GM12878 (cell line): ENCODE measurements around the gene CCDC87. TPM values are rescaled to one million over a fixed set of nuclear protein-coding genes. Genes with fewer than 3 reads are reported as not detected.

Experiments used
- ATAC-seq: fragments of 200-7000 bp; cut with Tn5 transposase; 3 replicates; pipeline ENCODE4 v1.9.1; 2020; ENCODE audit warnings: mild to moderate bottlenecking, moderate library complexity
- BruUV-seq: library from RNA; stranded (reverse); fragments of 400-500 nt; replicated peaks from 2 replicates; lab custom pipeline; 2021; lab: Mats Ljungman, UMichigan
- CTCF ChIA-PET: fragments of 300-600 bp; sonication (Branson Sonifier 250); formaldehyde crosslinking; extraction: SDS; loops from one replicate; lab custom pipeline; 2021; ENCODE audit warnings: inconsistent platforms; lab: Yijun Ruan, JAX
- POLR2A ChIA-PET: fragments of 350-600 bp; formaldehyde crosslinking; extraction: SDS; loops from one replicate; lab custom pipeline; 2021; ENCODE audit warnings: inconsistent platforms; lab: Charles Lee
- RAD21 ChIA-PET: fragments of 300-600 bp; sonication (Branson Sonifier 250); formaldehyde crosslinking; loops from one replicate; lab custom pipeline; 2023; ENCODE audit warnings: antibody characterized with exemption; ENCODE audit not compliant: unreplicated experiment; lab: Charles Lee
- SMC1A ChIA-PET: fragments of 300-600 bp; sonication (Branson Sonifier 250); formaldehyde crosslinking; loops from one replicate; lab custom pipeline; 2023; ENCODE audit not compliant: unreplicated experiment, uncharacterized antibody; lab: Charles Lee
- DNase-seq: peaks from one replicate; pipeline ENCODE4 v3.0.0-alpha.2; 2011; ENCODE audit warnings: low read depth, low spot score
- FAIRE-seq: peaks from 3 replicates; lab custom pipeline; 2011; peaks lifted over from hg19 to GRCh38; lab: Jason Lieb, UNC
- H2AFZ ChIP-seq: 2 replicates; pipeline ENCODE4 v1.6.0; 2011; ENCODE audit warnings: low read depth, low read length, control low read depth; ENCODE audit not compliant: control insufficient read depth
- H3K27ac ChIP-seq: 2 replicates; pipeline ENCODE4 v1.5.1; 2011; ENCODE audit warnings: control low read depth; ENCODE audit not compliant: control insufficient read depth, insufficient read depth
- H3K27me3 ChIP-seq, 2 experiments: replicated peaks in 1 of 2; 2 replicates each; pipeline versions ENCODE4 v1.6.0 to v1.6.1; 2011; ENCODE audit warnings: low read length in 1 of 2; ENCODE audit not compliant: control insufficient read depth in 2 of 2, insufficient read depth in 2 of 2
- H3K36me3 ChIP-seq, 2 experiments: 2 replicates each; pipeline ENCODE4 v1.5.1; 2011; ENCODE audit warnings: low read length in 1 of 2; ENCODE audit not compliant: control insufficient read depth in 2 of 2, insufficient read depth in 2 of 2
- H3K4me1 ChIP-seq: 2 replicates; pipeline ENCODE4 v1.6.1; 2011; ENCODE audit warnings: mild to moderate bottlenecking, low read length, moderate library complexity, mixed read lengths; ENCODE audit not compliant: control insufficient read depth, insufficient read depth
- H3K4me2 ChIP-seq: 2 replicates; pipeline ENCODE4 v1.6.0; 2011; ENCODE audit warnings: control low read depth; ENCODE audit not compliant: control insufficient read depth, insufficient read depth
- H3K4me3 ChIP-seq: fragments of 200-600 bp; sonication (generic); 2 replicates; pipeline ENCODE4 v1.5.1; 2016
- H3K79me2 ChIP-seq: 2 replicates; pipeline ENCODE4 v1.6.0; 2011; ENCODE audit warnings: low read length; ENCODE audit not compliant: control insufficient read depth, insufficient read depth
- H3K9ac ChIP-seq: 2 replicates; pipeline ENCODE4 v1.8.0; 2011; ENCODE audit warnings: low read length, control low read depth, mixed read lengths; ENCODE audit not compliant: control insufficient read depth, insufficient read depth
- H3K9me3 ChIP-seq: replicated peaks from 3 replicates; pipeline ENCODE4 v1.5.1; 2011; ENCODE audit warnings: mild to moderate bottlenecking, low read length; ENCODE audit not compliant: control insufficient read depth, insufficient read depth
- H4K20me1 ChIP-seq: 2 replicates; pipeline ENCODE4 v1.6.0; 2011; ENCODE audit not compliant: control insufficient read depth, insufficient read depth
- BCLAF1 ChIP-seq: fragments of 450-650 bp; IDR thresholded peaks from 2 replicates; pipeline ENCODE4 v1.6.1; 2017; ENCODE audit warnings: antibody characterized with exemption, mild to moderate bottlenecking, moderate library complexity
- FOXM1 ChIP-seq: IDR thresholded peaks from 2 replicates; pipeline ENCODE4 v1.6.1; 2012; ENCODE audit warnings: low read depth, mild to moderate bottlenecking, inconsistent platforms, low read length, moderate library complexity
- HDAC2 ChIP-seq: fragments of 200-600 bp; sonication (generic); IDR thresholded peaks from 2 replicates; pipeline ENCODE4 v1.6.1; 2017
- MLLT1 ChIP-seq: fragments of 450-650 bp; IDR thresholded peaks from 2 replicates; pipeline ENCODE4 v1.6.1; 2016; ENCODE audit warnings: mild to moderate bottlenecking
- MYC ChIP-seq: IDR thresholded peaks from 2 replicates; pipeline ENCODE4 v1.6.1; 2011; ENCODE audit warnings: mild to moderate bottlenecking, low read length, moderate library complexity, inconsistent platforms; ENCODE audit not compliant: insufficient read depth, insufficient replicate concordance, insufficient read length, severe bottlenecking
- POLR2AphosphoS5 ChIP-seq: IDR thresholded peaks from 2 replicates; pipeline ENCODE4 v1.6.1; 2011; ENCODE audit warnings: mild to moderate bottlenecking, low read length, inconsistent platforms
- RUNX3 ChIP-seq: IDR thresholded peaks from 2 replicates; pipeline ENCODE4 v1.6.1; 2012; ENCODE audit warnings: low read length, inconsistent platforms
- TCF12 ChIP-seq: IDR thresholded peaks from 2 replicates; pipeline ENCODE4 v1.6.1; 2011; ENCODE audit warnings: low read depth, mild to moderate bottlenecking, low read length
- TCF3 ChIP-seq: IDR thresholded peaks from 2 replicates; pipeline ENCODE4 v1.6.1; 2012; ENCODE audit warnings: low read depth, mild to moderate bottlenecking, low read length, borderline replicate concordance; ENCODE audit not compliant: insufficient read depth
- ZBTB33 ChIP-seq: fragments of 450-650 bp; IDR thresholded peaks from 2 replicates; pipeline ENCODE4 v1.6.1; 2017; ENCODE audit warnings: mild to moderate bottlenecking
- ZBTB40 ChIP-seq: fragments of 450-650 bp; IDR thresholded peaks from 2 replicates; pipeline ENCODE4 v1.6.1; 2016; ENCODE audit warnings: mild to moderate bottlenecking, moderate library complexity, borderline replicate concordance
- WGBS: methylation state at CpG from one replicate; pipeline ENCODE4 v1.1.6; 2016; ENCODE audit warnings: low lambda C conversion rate; ENCODE audit not compliant: insufficient replicate concordance, insufficient coverage; ENCODE audit errors: missing lambda C conversion rate; 5-methylcytosine and 5-hydroxymethylcytosine counted together
- in situ Hi-C: fragments of 300-500 bp; cut with MboI; formaldehyde crosslinking; loops from 9 replicates; pipeline ENCODE4 v1.14.3; 2018; ENCODE audit warnings: mixed read lengths
- intact Hi-C: fragments of 100-400 bp; cut with micrococcal nuclease; formaldehyde crosslinking; loops from one replicate; pipeline ENCODE4 v1.14.2; 2022; ENCODE audit not compliant: unreplicated experiment
- polyA plus RNA-seq, 11 experiments: library from polyadenylated mRNA; depleted of rRNA in 4 of 11; unstranded in 6 of 11; stranded (reverse) in 5 of 11; fragments of >200 nt; fragmentation: Nextera tagmentation in 4 of 11; fragmentation: Illumina TruSeq in 1 of 11; extraction: Ambion mirVana in 4 of 11; extraction: Trizol in 1 of 11; gene quantifications; 1 replicate in 1 of 11; 2 replicates in 10 of 11; pipeline versions ENCODE4 v1.2.1 to v1.2.3, GENCODE V29; 2011 to 2016; ENCODE audit warnings: inconsistent platforms in 2 of 11, missing spikeins in 2 of 11, low read depth in 1 of 11
- total RNA-seq, 4 experiments: library from RNA; depleted of rRNA in 3 of 4; stranded (reverse); fragments of >200 nt in 3 of 4; fragmentation: Illumina TruSeq in 1 of 4; extraction: Trizol in 1 of 4; gene quantifications; 2 replicates each; pipeline versions ENCODE4 v1.2.1 to v1.2.3, GENCODE V29; 2013 to 2021

Gene CCDC87
- total and polyA plus RNA-seq, 10 of the 15 experiments (the other 5 are each of a cell fraction or from before 2014, with no cell fraction given): 0.02 to 0.17 (median 0.09) TPM; not detected in 3

GRCh38 chr11:66595245-66595904 is 2.5 kb upstream of the CCDC87 start:
- in situ Hi-C loops: no loop called here
- POLR2A ChIA-PET: interaction anchor here (0.5 to 6.9 kb wide), 9 partner anchors 12 to 241 kb away, joined by 3 to 60 read pairs (median 6); partner anchors contain the start of genes DPP3, RBM14, RBM4 and RBM4B

More at GRCh38 chr11:66595245-66595904, 2.5 kb upstream of the CCDC87 start:
- Histone ChIP-seq H3K4me3 (peak overlapping the region; percentile 3; the same call in 1 of the 2 replicates), H2AFZ (peak overlapping the region; percentile 69), H3K27me3 (no peaks in the 10 kb centered on the region), H3K9ac (peak overlapping the region; percentile 39), H3K36me3 (no peaks in the 10 kb centered on the region), H3K4me2 (peak overlapping the region; percentile 90), H3K79me2 (peaks cover 23% of the 10 kb centered on the region), H4K20me1 (no peaks in the 10 kb centered on the region), H3K9me3 (no peaks in the 10 kb centered on the region), H3K4me1 (peaks cover 13% of the 10 kb centered on the region), H3K27ac (peak overlapping the region; percentile 84)
- ChIA-PET RAD21 (interaction anchor here (0.8 to 1.7 kb wide), 5 partner anchors 16 to 82 kb away, joined by 3 to 10 read pairs (median 4); partner anchors contain the start of gene RBM4B), CTCF (interaction anchor here (1.0 to 7.7 kb wide), 5 partner anchors 13 to 83 kb away, joined by 3 to 75 read pairs (median 21); partner anchors contain the start of genes RBM4 and RBM4B), SMC1A (interaction anchor here (0.6 to 4.2 kb wide), 8 partner anchors 11 to 83 kb away, joined by 3 to 19 read pairs (median 6); partner anchors contain the start of genes RBM14, RBM4 and RBM4B)
- DNase-seq: peak; percentile 37
- FAIRE-seq: peak; percentile 88
- TF ChIP-seq TCF12 (peak; percentile 63; the same call in 1 of the 2 replicates), RUNX3 (peak; percentile 79), FOXM1 (no peak), BCLAF1 (no peak), HDAC2 (no peak), TCF3 (0 out of 2 replicates have a peak, but pooled peaks have one; percentile 22), ZBTB40 (no peak), POLR2AphosphoS5 (0 out of 2 replicates have a peak, but pooled peaks have one; percentile 39), ZBTB33 (no peak), MYC (no peak), MLLT1 (no peak)
- BruUV-seq: no TSS peak
- intact Hi-C loops: no loop called here
- ATAC-seq: peak; percentile 10
- 4% methylated on average over 5 of the region's 5 CpGs for WGBS
